HepG2 (cell line): Measurements from ENCODE around the gene PDZD8. TPM values are rescaled to one million over a fixed set of nuclear protein-coding genes. Genes with fewer than 3 reads are reported as not detected.

Source experiments
- ATAC-seq: fragments of 200-7000 bp; cut with Tn5 transposase; 3 replicates; pipeline ENCODE4 v1.9.1; 2020; ENCODE audit warnings: mild to moderate bottlenecking, moderate library complexity
- BruUV-seq: library from RNA; stranded (reverse); fragments of 400-500 nt; replicated peaks from 2 replicates; lab custom pipeline; 2021; lab: Mats Ljungman, UMichigan
- CTCF ChIA-PET: fragments of 300-600 bp; formaldehyde crosslinking; extraction: SDS; loops from one replicate; lab custom pipeline; 2021; ENCODE audit warnings: low total read pairs, inconsistent platforms, low intra/inter-chr PET ratio; lab: Yijun Ruan, JAX
- POLR2A ChIA-PET: fragments of 350-600 bp; sonication (Branson Sonifier 250); formaldehyde crosslinking; loops from one replicate; lab custom pipeline; 2020; ENCODE audit warnings: antibody characterized with exemption, inconsistent platforms; lab: Yijun Ruan, JAX
- DNase-seq: peaks from one replicate; pipeline ENCODE4 v3.0.0-alpha.2; 2015; ENCODE audit warnings: low spot score
- FAIRE-seq: peaks from 3 replicates; lab custom pipeline; 2011; peaks lifted over from hg19 to GRCh38; lab: Jason Lieb, UNC
- H2AFZ ChIP-seq: one replicate; pipeline ENCODE4 v1.6.1; 2011; ENCODE audit warnings: low read length, inconsistent platforms
- H3K27ac ChIP-seq: fragments of 300-600 bp; 3 replicates; pipeline ENCODE4 v1.8.0; 2011; ENCODE audit warnings: mixed run types, mild to moderate bottlenecking, mixed read lengths, low read length, inconsistent platforms; ENCODE audit not compliant: insufficient read depth; ENCODE audit errors: extremely low read length
- H3K27me3 ChIP-seq, 2 experiments: fragments of 200-600 bp in 1 of 2; 2 replicates in 1 of 2; 3 replicates in 1 of 2; pipeline versions ENCODE4 v1.6.0 to v1.8.0; 2011; ENCODE audit warnings: low read length in 2 of 2, mild to moderate bottlenecking in 2 of 2, moderate library complexity in 2 of 2, inconsistent platforms in 1 of 2; ENCODE audit not compliant: insufficient read depth in 2 of 2, control insufficient read depth in 1 of 2
- H3K36me3 ChIP-seq, 2 experiments: fragments of 200-600 bp in 1 of 2; replicated peaks in 1 of 2; 2 replicates in 1 of 2; 3 replicates in 1 of 2; pipeline versions ENCODE4 v1.5.1 to v1.8.0; 2011; ENCODE audit warnings: low read length in 2 of 2, inconsistent platforms in 1 of 2; ENCODE audit not compliant: insufficient read depth in 2 of 2, control insufficient read depth in 1 of 2
- H3K4me1 ChIP-seq: 2 replicates; pipeline ENCODE4 v1.5.1; 2012; ENCODE audit warnings: low read length, inconsistent platforms; ENCODE audit not compliant: insufficient read depth
- H3K4me2 ChIP-seq: 2 replicates; pipeline ENCODE4 v1.6.0; 2011; ENCODE audit warnings: low read depth, low read length, inconsistent platforms
- H3K4me3 ChIP-seq, 3 experiments: fragments of 200-600 bp in 1 of 3; sonication (generic), shearing (Covaris generic) in 1 of 3; replicated peaks in 1 of 3; 2 replicates each; pipeline ENCODE4 v1.5.1; 2011 to 2016; ENCODE audit warnings: low read length in 3 of 3, inconsistent platforms in 2 of 3, low read depth in 2 of 3, mild to moderate bottlenecking in 2 of 3, control low read depth in 1 of 3, mixed read lengths in 1 of 3; ENCODE audit not compliant: insufficient read depth in 1 of 3
- H3K79me2 ChIP-seq: one replicate; pipeline ENCODE4 v1.6.1; 2011; ENCODE audit warnings: low read length, inconsistent platforms; ENCODE audit not compliant: insufficient read depth
- H3K9ac ChIP-seq: 2 replicates; pipeline ENCODE4 v1.6.0; 2011; ENCODE audit warnings: mild to moderate bottlenecking, low read depth, low read length, inconsistent platforms; ENCODE audit not compliant: insufficient read depth
- H3K9me3 ChIP-seq: 2 replicates; pipeline ENCODE4 v1.5.1; 2012; ENCODE audit warnings: mild to moderate bottlenecking, low read length
- H4K20me1 ChIP-seq: 2 replicates; pipeline ENCODE4 v1.6.0; 2011; ENCODE audit warnings: inconsistent platforms, mild to moderate bottlenecking, low read length, moderate library complexity; ENCODE audit not compliant: insufficient read depth
- BORCS8-MEF2B ChIP-seq: sonication (generic); formaldehyde crosslinking; IDR thresholded peaks from 2 replicates; pipeline ENCODE4 v1.8.0; 2022; ENCODE audit warnings: mild to moderate bottlenecking, missing genetic modification reagents
- CENPT ChIP-seq: sonication (generic); formaldehyde crosslinking; IDR thresholded peaks from 2 replicates; pipeline ENCODE4 v1.8.0; 2022; ENCODE audit warnings: low read depth, mild to moderate bottlenecking, moderate library complexity, missing genetic modification reagents
- DMAP1 ChIP-seq: IDR thresholded peaks from 2 replicates; pipeline ENCODE4 v1.6.1; 2016
- FOXO4 ChIP-seq: sonication (generic); formaldehyde crosslinking; conservative IDR thresholded peaks from 2 replicates; pipeline ENCODE4 v1.8.1; 2023; ENCODE audit warnings: missing genetic modification reagents
- GATAD2A ChIP-seq: IDR thresholded peaks from 2 replicates; pipeline ENCODE4 v1.6.1; 2016
- HNF1B ChIP-seq: sonication (generic); formaldehyde crosslinking; IDR thresholded peaks from 2 replicates; pipeline ENCODE4 v1.5.1; 2020; ENCODE audit warnings: mild to moderate bottlenecking, moderate library complexity, missing genetic modification reagents
- KMT2B ChIP-seq: IDR thresholded peaks from 2 replicates; pipeline ENCODE4 v1.6.1; 2016; ENCODE audit warnings: missing genetic modification reagents, missing compliant biosample characterization
- LCORL ChIP-seq, 2 experiments: fragments of 450-650 bp in 1 of 2; sonication (generic) in 1 of 2; formaldehyde crosslinking in 1 of 2; IDR thresholded peaks; 2 replicates each; pipeline versions ENCODE4 v1.5.0 to v1.6.1; 2017 to 2020; ENCODE audit warnings: antibody characterized with exemption in 1 of 2, missing genetic modification reagents in 1 of 2
- RCOR2 ChIP-seq: IDR thresholded peaks from 2 replicates; pipeline ENCODE4 v1.6.1; 2016; ENCODE audit warnings: missing biosample characterization, missing genetic modification reagents
- SAP130 ChIP-seq: IDR thresholded peaks from 2 replicates; pipeline ENCODE4 v1.6.1; 2016; ENCODE audit warnings: low read depth
- SIN3A ChIP-seq: IDR thresholded peaks from 2 replicates; pipeline ENCODE4 v1.6.1; 2011; ENCODE audit warnings: low read depth, mild to moderate bottlenecking, control low read depth, low read length, borderline replicate concordance
- SOX13 ChIP-seq, 3 experiments: fragments of 450-650 bp in 1 of 3; sonication (generic) in 1 of 3; formaldehyde crosslinking in 1 of 3; IDR thresholded peaks in 2 of 3; conservative IDR thresholded peaks in 1 of 3; 2 replicates each; pipeline versions ENCODE4 v1.5.0 to v1.6.1; 2016 to 2020; ENCODE audit warnings: antibody characterized with exemption in 1 of 3, mild to moderate bottlenecking in 1 of 3, missing compliant biosample characterization in 1 of 3, missing genetic modification reagents in 1 of 3, moderate library complexity in 1 of 3
- TAF1 ChIP-seq: sonication (generic); formaldehyde crosslinking; IDR thresholded peaks from 2 replicates; pipeline ENCODE4 v1.4.0; 2020; ENCODE audit warnings: missing genetic modification reagents
- ZBED4 ChIP-seq: sonication (generic); formaldehyde crosslinking; IDR thresholded peaks from 2 replicates; pipeline ENCODE4 v1.4.0; 2020; ENCODE audit warnings: missing genetic modification reagents, borderline replicate concordance
- ZMYM4 ChIP-seq: sonication (generic); formaldehyde crosslinking; IDR thresholded peaks from 2 replicates; pipeline ENCODE4 v1.8.1; 2023; ENCODE audit warnings: mild to moderate bottlenecking, missing genetic modification reagents
- ZNF777 ChIP-seq: sonication (generic); formaldehyde crosslinking; IDR thresholded peaks from 2 replicates; pipeline ENCODE4 v1.4.0; 2020; ENCODE audit warnings: missing genetic modification reagents
- WGBS: methylation state at CpG from one replicate; pipeline ENCODE4 v1.1.6; 2017; ENCODE audit warnings: low lambda C conversion rate; 5-methylcytosine and 5-hydroxymethylcytosine counted together
- in situ Hi-C: cut with HindIII; loops from 2 replicates; pipeline ENCODE4 v1.10.0; 2017; ENCODE audit warnings: low pct_unique_long_range_greater_than_20kb; ENCODE audit not compliant: extremely low pct_ligation_motif_present
- intact Hi-C: fragments of 100-400 bp; cut with micrococcal nuclease; formaldehyde crosslinking; loops from one replicate; pipeline ENCODE4 v1.10.0; 2022; ENCODE audit not compliant: unreplicated experiment
- polyA plus RNA-seq, 8 experiments: library from polyadenylated mRNA; depleted of rRNA in 3 of 8; stranded (reverse) in 7 of 8; unstranded in 1 of 8; fragments of >200 nt; fragmentation: Illumina TruSeq in 4 of 8; extraction: Trizol in 4 of 8; gene quantifications; 2 replicates each; pipeline versions ENCODE4 v1.2.1 to v1.2.3, GENCODE V29; 2011 to 2016; ENCODE audit warnings: low read depth in 4 of 8, missing spikeins in 1 of 8, mixed read lengths in 1 of 8; ENCODE audit not compliant: insufficient read depth in 1 of 8
- total RNA-seq, 5 experiments: library from RNA; depleted of rRNA; stranded (reverse); fragments of >200 nt; fragmentation: Illumina TruSeq; extraction: Trizol; gene quantifications; 2 replicates each; pipeline ENCODE4 v1.2.3, GENCODE V29; 2016; ENCODE audit warnings: low read depth in 1 of 5

PDZD8 gene
- total and polyA plus RNA-seq, 2 of the 13 experiments (the other 11 are each of a cell fraction or from before 2014, with no cell fraction given): 11.2 to 32.0 TPM

GRCh38 chr10:117373823-117374505, 1.3 kb downstream of the PDZD8 start:
- ATAC-seq (peak; percentile 33), DNase-seq (no peak), FAIRE-seq (no peak)
- ChIA-PET CTCF (no interaction called here), POLR2A (interaction anchor here (1.1 to 1.5 kb wide), 2 partner anchors 14 to 29 kb away, joined by 3 to 5 read pairs; no protein-coding TSS in a partner anchor)
- no TSS peak for BruUV-seq
- 4% methylated on average over 15 of the region's 31 CpGs for WGBS
- in situ Hi-C loops (no loop called here), intact Hi-C loops (loop anchor here (5.0 kb wide), 1 partner anchor 33 kb away; no protein-coding TSS in a partner anchor)
- peaks cover 41% of the 10 kb centered on the region for H4K20me1 ChIP-seq
- H3K27ac ChIP-seq: peak overlapping the region; percentile 74
- H2AFZ ChIP-seq: no peak overlapping the region
- no peaks in the 10 kb centered on the region for H3K36me3 ChIP-seq
- H3K27me3 ChIP-seq: no peaks in the 10 kb centered on the region; a peak in 1 of 5 replicates
- H3K4me1 ChIP-seq: peaks cover 46% of the 10 kb centered on the region
- peak overlapping the region; percentile 88 for H3K9ac ChIP-seq
- H3K4me2 ChIP-seq: peak overlapping the region; percentile 49
- H3K79me2 ChIP-seq: peaks cover 62% of the 10 kb centered on the region
- H3K4me3 ChIP-seq: peak overlapping the region; percentile 65 to 94 (median 90)
- no peaks in the 10 kb centered on the region for H3K9me3 ChIP-seq
- TF ChIP-seq SAP130 (CRISPR knock-in tag) (peak; percentile 10; the same call in 1 of the 2 replicates), LCORL (IDR thresholded peaks at IDR 0.05) (no peak), LCORL (CRISPR knock-in tag; IDR thresholded peaks at IDR 0.05) (0 out of 2 replicates have a peak, but pooled peaks have one; percentile 44), DMAP1 (CRISPR knock-in tag) (0 out of 2 replicates have a peak, but pooled peaks have one; percentile 9), FOXO4 (CRISPR knock-in tag) (0 out of 2 replicates have a peak, but pooled peaks have one; percentile 49), CENPT (no peak), HNF1B (CRISPR knock-in tag) (peak; percentile 22; the same call in 1 of the 2 replicates), SIN3A (peak; percentile 35; the same call in 1 of the 2 replicates), KMT2B (CRISPR knock-in tag) (no peak), ZBED4 (CRISPR knock-in tag) (no peak), ZNF777 (CRISPR knock-in tag) (peak; percentile 7; the same call in 1 of the 2 replicates), TAF1 (CRISPR knock-in tag) (0 out of 2 replicates have a peak, but pooled peaks have one; percentile 25), SOX13 (IDR thresholded peaks at IDR 0.05) (no peak), SOX13 (CRISPR knock-in tag; conservative IDR thresholded peaks at IDR 0.05 in 1 of 2, IDR thresholded peaks at IDR 0.05 in 1 of 2) (no peak), BORCS8-MEF2B (CRISPR knock-in tag) (peak; percentile 3; the same call in 1 of the 2 replicates), ZMYM4 (CRISPR knock-in tag) (peak; percentile 39; the same call in 1 of the 2 replicates), GATAD2A (CRISPR knock-in tag) (no peak), RCOR2 (CRISPR knock-in tag) (no peak)
